IPS-18a (cell line): ENCODE results near the gene OSBPL9.

ENCODE experiments used
- H3K27ac ChIP-seq: one replicate; pipeline ENCODE4 v1.5.1; 2013; ENCODE audit warnings: low read length
- H3K27me3 ChIP-seq: one replicate; pipeline ENCODE4 v1.6.1; 2013; ENCODE audit warnings: mild to moderate bottlenecking, low read length; ENCODE audit not compliant: control insufficient read depth, insufficient read depth
- H3K36me3 ChIP-seq: one replicate; pipeline ENCODE4 v1.6.1; 2013; ENCODE audit warnings: low read depth, low read length; ENCODE audit not compliant: control insufficient read depth
- H3K4me1 ChIP-seq: one replicate; pipeline ENCODE4 v1.6.1; 2013; ENCODE audit warnings: low read depth, low read length; ENCODE audit not compliant: control insufficient read depth
- H3K4me3 ChIP-seq: one replicate; pipeline ENCODE4 v1.5.1; 2013; ENCODE audit warnings: low read length
- H3K9ac ChIP-seq: one replicate; pipeline ENCODE4 v1.6.1; 2013; ENCODE audit warnings: mild to moderate bottlenecking, low read length, moderate library complexity
- H3K9me3 ChIP-seq: one replicate; pipeline ENCODE4 v1.6.1; 2013; ENCODE audit warnings: low read depth, low read length; ENCODE audit not compliant: control insufficient read depth

Gene OSBPL9

GRCh38 chr1:51654000-51654399 is 37.1 kb downstream of the OSBPL9 start:
- Histone ChIP-seq H3K36me3 (no peaks in the 10 kb centered on the region), H3K9me3 (no peaks in the 10 kb centered on the region)

GRCh38 chr1:51656374-51656773 is 39.5 kb downstream of the OSBPL9 start:
- Histone ChIP-seq H3K36me3 (no peaks in the 10 kb centered on the region), H3K9me3 (no peaks in the 10 kb centered on the region), H3K4me1 (no peaks in the 10 kb centered on the region), H3K27me3 (no peaks in the 10 kb centered on the region), H3K4me3 (no peak overlapping the region), H3K9ac (no peak overlapping the region), H3K27ac (no peak overlapping the region)

More at GRCh38 chr1:51654000-51654399, 37.1 kb downstream of the OSBPL9 start:
- Histone ChIP-seq H3K4me1 (peaks cover 4% of the 10 kb centered on the region), H3K27me3 (no peaks in the 10 kb centered on the region), H3K9ac (no peak overlapping the region), H3K4me3 (no peak overlapping the region), H3K27ac (no peak overlapping the region)

GRCh38 chr1:51660580-51660979 is 43.7 kb downstream of the OSBPL9 start:
- H3K9me3 ChIP-seq: no peaks in the 10 kb centered on the region
- H3K4me1 ChIP-seq: no peaks in the 10 kb centered on the region
- no peak overlapping the region for H3K9ac ChIP-seq
- H3K27me3 ChIP-seq: no peaks in the 10 kb centered on the region
- H3K27ac ChIP-seq: no peak overlapping the region
- no peaks in the 10 kb centered on the region for H3K36me3 ChIP-seq
- H3K4me3 ChIP-seq: no peak overlapping the region

- Histone ChIP-seq H3K9me3 (no peaks in the 10 kb centered on the region), H3K27me3 (no peaks in the 10 kb centered on the region), H3K27ac (no peak overlapping the region), H3K4me3 (no peak overlapping the region), H3K36me3 (no peaks in the 10 kb centered on the region), H3K4me1 (no peaks in the 10 kb centered on the region), H3K9ac (no peak overlapping the region)
Observed at GRCh38 chr1:51661081-51661518, 44.2 kb downstream of the OSBPL9 start.

- H3K9ac ChIP-seq: no peak overlapping the region
- no peaks in the 10 kb centered on the region for H3K27me3 ChIP-seq
- H3K27ac ChIP-seq: no peak overlapping the region
- no peaks in the 10 kb centered on the region for H3K36me3 ChIP-seq
- H3K4me1 ChIP-seq: no peaks in the 10 kb centered on the region
- H3K9me3 ChIP-seq: no peaks in the 10 kb centered on the region
- H3K4me3 ChIP-seq: no peak overlapping the region
Observed at GRCh38 chr1:51663105-51663504, 46.2 kb downstream of the OSBPL9 start.

- Histone ChIP-seq H3K9ac (no peak overlapping the region), H3K27ac (no peak overlapping the region), H3K9me3 (no peaks in the 10 kb centered on the region), H3K27me3 (no peaks in the 10 kb centered on the region), H3K4me1 (no peaks in the 10 kb centered on the region), H3K4me3 (no peak overlapping the region), H3K36me3 (no peaks in the 10 kb centered on the region)
Observed at GRCh38 chr1:51663721-51664120, 46.8 kb downstream of the OSBPL9 start.

GRCh38 chr1:51664421-51665240 is 47.7 kb downstream of the OSBPL9 start:
- no peaks in the 10 kb centered on the region for H3K4me1 ChIP-seq
- H3K36me3 ChIP-seq: no peaks in the 10 kb centered on the region
- H3K4me3 ChIP-seq: no peak overlapping the region
- H3K9ac ChIP-seq: no peak overlapping the region
- H3K9me3 ChIP-seq: no peaks in the 10 kb centered on the region
- no peaks in the 10 kb centered on the region for H3K27me3 ChIP-seq
- H3K27ac ChIP-seq: no peak overlapping the region

GRCh38 chr1:51666478-51666877 is 49.6 kb downstream of the OSBPL9 start:
- no peak overlapping the region for H3K27ac ChIP-seq
- H3K4me1 ChIP-seq: no peaks in the 10 kb centered on the region
- no peaks in the 10 kb centered on the region for H3K9me3 ChIP-seq
- H3K9ac ChIP-seq: no peak overlapping the region
- H3K27me3 ChIP-seq: no peaks in the 10 kb centered on the region
- no peaks in the 10 kb centered on the region for H3K36me3 ChIP-seq
- H3K4me3 ChIP-seq: no peak overlapping the region

- Histone ChIP-seq H3K9me3 (no peaks in the 10 kb centered on the region), H3K9ac (no peak overlapping the region), H3K4me1 (no peaks in the 10 kb centered on the region), H3K36me3 (no peaks in the 10 kb centered on the region), H3K27ac (no peak overlapping the region), H3K27me3 (no peaks in the 10 kb centered on the region), H3K4me3 (no peak overlapping the region)
Observed at GRCh38 chr1:51667561-51667960, 50.7 kb downstream of the OSBPL9 start.

- no peaks in the 10 kb centered on the region for H3K9me3 ChIP-seq
- no peak overlapping the region for H3K9ac ChIP-seq
- no peaks in the 10 kb centered on the region for H3K36me3 ChIP-seq
Observed at GRCh38 chr1:51669272-51669671, 52.4 kb downstream of the OSBPL9 start.

GRCh38 chr1:51669816-51670215 is 52.9 kb downstream of the OSBPL9 start:
- Histone ChIP-seq H3K9me3 (no peaks in the 10 kb centered on the region), H3K4me1 (no peaks in the 10 kb centered on the region), H3K4me3 (no peak overlapping the region), H3K27ac (no peak overlapping the region), H3K36me3 (no peaks in the 10 kb centered on the region), H3K27me3 (no peaks in the 10 kb centered on the region), H3K9ac (no peak overlapping the region)

More at GRCh38 chr1:51669272-51669671, 52.4 kb downstream of the OSBPL9 start:
- Histone ChIP-seq H3K27ac (no peak overlapping the region), H3K4me1 (no peaks in the 10 kb centered on the region), H3K4me3 (no peak overlapping the region), H3K27me3 (no peaks in the 10 kb centered on the region)
